Tibial nerve (tissue), 4 donors: Measurements from ENCODE around the gene COX7A2. TPM values are rescaled to one million over a fixed set of nuclear protein-coding genes. Genes with fewer than 3 reads are reported as not detected.

Experiments
- DNase-seq, 2 donors: peaks; one replicate each; pipeline ENCODE4 v3.0.0-alpha.2; 2019; ENCODE audit warnings: low spot score in 2 of 2
- H3K27ac ChIP-seq, 4 donors: fragments of 200-600 bp; sonication (generic) in 3 of 4; one replicate each; pipeline ENCODE4 v1.5.1; 2017 to 2019; ENCODE audit warnings: mild to moderate bottlenecking in 1 of 4
- H3K27me3 ChIP-seq, 2 donors: fragments of 200-600 bp; sonication (generic) in 1 of 2; one replicate each; pipeline versions ENCODE4 v1.5.1 to v1.6.0; 2017 to 2019
- H3K36me3 ChIP-seq, 3 donors: fragments of 200-600 bp; sonication (generic); one replicate each; pipeline ENCODE4 v1.5.1; 2018 to 2019
- H3K4me1 ChIP-seq, 4 donors: fragments of 200-600 bp; sonication (generic) in 3 of 4; one replicate each; pipeline ENCODE4 v1.5.1; 2017 to 2019
- H3K4me3 ChIP-seq, 4 donors: fragments of 200-600 bp; sonication (generic) in 3 of 4; one replicate each; pipeline ENCODE4 v1.5.1; 2017 to 2019; ENCODE audit warnings: mild to moderate bottlenecking in 1 of 4, moderate library complexity in 1 of 4
- H3K9me3 ChIP-seq, 4 donors: fragments of 200-600 bp; sonication (generic) in 3 of 4; one replicate each; pipeline ENCODE4 v1.5.1; 2017 to 2019
- CTCF ChIP-seq, 5 experiments: fragments of 200-600 bp in 3 of 5; fragments of 450-650 bp in 2 of 5; sonication (generic) in 3 of 5; IDR thresholded peaks; one replicate each; pipeline ENCODE4 v1.5.1; 2016 to 2019; ENCODE audit warnings: antibody characterized with exemption in 5 of 5, mild to moderate bottlenecking in 3 of 5, moderate library complexity in 2 of 5
- EP300 ChIP-seq, 2 donors: sonication (generic); formaldehyde crosslinking; IDR thresholded peaks; one replicate each; pipeline ENCODE4 v1.6.1; 2017; ENCODE audit warnings: antibody characterized with exemption in 2 of 2, mild to moderate bottlenecking in 1 of 2
- POLR2A ChIP-seq, 2 donors: fragments of 450-650 bp; IDR thresholded peaks; one replicate each; pipeline ENCODE4 v1.6.1; 2017; ENCODE audit warnings: antibody characterized with exemption in 2 of 2, mild to moderate bottlenecking in 2 of 2, moderate library complexity in 2 of 2
- WGBS, 2 donors: methylation state at CpG; one replicate each; pipeline ENCODE4 v1.1.5; 2018; 5-methylcytosine and 5-hydroxymethylcytosine counted together
- total RNA-seq, 4 donors: library from RNA; depleted of rRNA; stranded (reverse); fragments of >200 nt; gene quantifications; one replicate each; pipeline ENCODE4 v1.1.0, GENCODE V29; 2016

The COX7A2 gene
- total RNA-seq, 4 donors from 2014 or later: 178 to 529 (median 230) TPM

- WGBS, 2 donors: 0% methylated on average over 47 to 49 of the region's 55 CpGs
- H3K27ac ChIP-seq: peak within 1 kb of the TSS; percentile 84 to 97 (median 92)
- TF ChIP-seq EP300 (IDR thresholded peaks at IDR 0.05) (peak; percentile 77 to 99), POLR2A (IDR thresholded peaks at IDR 0.05) (peak; percentile 91), CTCF (IDR thresholded peaks at IDR 0.05) (peak in 2 of 5 experiments; percentile 9 to 42)
- DNase-seq: peak; percentile 90 to 91
- H3K27me3 ChIP-seq: no peaks in the 10 kb centered on the region
- peak within 1 kb of the TSS; percentile 83 to 97 (median 92) for H3K4me3 ChIP-seq
- peaks cover 0 to 71% (median 32%) of the 10 kb centered on the region in 4 donors for H3K4me1 ChIP-seq
- no peaks in the 10 kb centered on the region for H3K36me3 ChIP-seq
- no peaks in the 10 kb centered on the region for H3K9me3 ChIP-seq
These were observed 41.2 kb upstream of the COX7A2 start, which contains the start of gene TMEM30A for GRCh38 chr6:75284632-75285282. Gene TMEM30A, minus strand, starts transcription at chr6:75284792. Its CDS starts 154 bp downstream, at chr6:75284638.

DNA sequence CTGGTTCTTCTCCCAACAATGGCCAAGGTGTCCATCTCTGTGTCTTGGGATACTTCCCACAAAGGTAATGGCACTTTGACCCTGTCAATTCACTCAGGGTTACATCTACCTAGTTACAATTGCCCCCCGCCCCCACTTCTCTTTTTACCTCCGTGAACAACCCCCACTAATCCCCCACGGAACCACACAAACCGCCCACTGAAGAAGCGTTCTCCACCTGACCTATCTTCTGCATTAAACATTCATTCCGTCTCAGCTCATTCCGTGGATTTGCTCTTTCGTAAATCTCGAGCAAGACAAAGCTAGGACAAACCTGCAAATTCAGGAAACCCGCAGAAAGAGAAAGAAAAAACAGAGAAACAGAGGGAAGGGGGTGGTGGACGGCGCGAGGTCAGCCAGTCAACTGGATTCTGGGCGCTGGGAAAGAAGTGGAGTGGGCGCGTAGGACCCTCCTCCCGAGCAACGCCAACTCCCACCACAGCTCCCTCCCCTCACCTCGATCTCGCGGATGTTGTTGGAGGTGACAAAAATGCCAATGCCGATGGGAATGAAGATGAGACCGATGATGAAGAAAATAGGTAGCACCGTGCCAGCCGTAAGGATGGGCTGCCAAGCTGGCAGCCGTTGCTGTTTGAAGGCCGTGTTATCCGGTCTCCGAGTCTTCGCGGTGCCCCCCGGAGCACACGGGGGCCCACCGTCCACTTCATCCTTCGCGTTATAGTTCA, 40.5 kb upstream of the COX7A2 start:
- Histone ChIP-seq H3K27ac (peak overlapping the region; percentile 84 to 97 (median 92)), H3K4me1 (peaks cover 0 to 73% (median 36%) of the 10 kb centered on the region in 4 donors), H3K27me3 (no peaks in the 10 kb centered on the region), H3K4me3 (peak overlapping the region; percentile 83 to 97 (median 92)), H3K9me3 (no peaks in the 10 kb centered on the region), H3K36me3 (no peaks in the 10 kb centered on the region)
- whole genome bisulfite sequencing, 2 donors: 0 to 1% methylated on average over 29 to 35 of the region's 36 CpGs
- peak in 1 of 2 donors; percentile 13 for DNase-seq
- no peak for TF ChIP-seq CTCF (IDR thresholded peaks at IDR 0.05)
- no peak for TF ChIP-seq EP300 (IDR thresholded peaks at IDR 0.05)

DNA sequence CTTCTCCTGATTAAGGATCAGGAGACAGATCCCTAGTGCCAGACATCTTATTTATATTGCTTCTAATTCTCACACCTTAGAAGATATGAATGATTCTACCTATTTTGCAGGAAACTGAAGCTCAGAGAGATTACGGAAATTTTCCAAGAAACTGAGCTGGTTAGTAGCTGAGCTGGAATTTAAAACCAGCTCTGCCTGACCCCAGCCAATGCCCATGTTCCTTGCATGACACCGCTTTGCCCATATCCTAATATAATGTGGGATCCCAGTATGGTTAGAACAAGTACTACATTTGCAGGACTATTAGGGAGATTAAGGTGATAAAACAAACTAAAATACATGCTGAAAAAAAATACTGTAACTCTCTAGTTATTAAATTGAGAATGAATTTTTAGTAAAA, 39.1 kb upstream of the COX7A2 start:
- DNase-seq: no peak
- Histone ChIP-seq H3K4me1 (peaks cover 0 to 84% (median 39%) of the 10 kb centered on the region in 4 donors), H3K9me3 (no peaks in the 10 kb centered on the region), H3K27me3 (no peaks in the 10 kb centered on the region), H3K4me3 (peak overlapping the region in 2 of 4 donors; percentile 83 to 90), H3K36me3 (no peaks in the 10 kb centered on the region), H3K27ac (no peak overlapping the region)
- no peak for TF ChIP-seq EP300 (IDR thresholded peaks at IDR 0.05)
- no peak for TF ChIP-seq CTCF (IDR thresholded peaks at IDR 0.05)
- no peak for TF ChIP-seq POLR2A (IDR thresholded peaks at IDR 0.05)
- WGBS, 2 donors: 50 to 55% methylated on average over 2 of the region's 2 CpGs

GRCh38 chr6:75281653-75282052, 38.1 kb upstream of the COX7A2 start:
- no peak for TF ChIP-seq CTCF (IDR thresholded peaks at IDR 0.05)
- Histone ChIP-seq H3K4me3 (no peak overlapping the region), H3K36me3 (no peaks in the 10 kb centered on the region), H3K9me3 (no peaks in the 10 kb centered on the region), H3K4me1 (peaks cover 0 to 84% (median 42%) of the 10 kb centered on the region in 4 donors), H3K27ac (peak overlapping the region in 1 of 4 donors; percentile 26), H3K27me3 (no peaks in the 10 kb centered on the region)
- DNase-seq: no peak
